ENCODE measurements around the gene NKAIN2.

The NKAIN2 gene

DNA sequence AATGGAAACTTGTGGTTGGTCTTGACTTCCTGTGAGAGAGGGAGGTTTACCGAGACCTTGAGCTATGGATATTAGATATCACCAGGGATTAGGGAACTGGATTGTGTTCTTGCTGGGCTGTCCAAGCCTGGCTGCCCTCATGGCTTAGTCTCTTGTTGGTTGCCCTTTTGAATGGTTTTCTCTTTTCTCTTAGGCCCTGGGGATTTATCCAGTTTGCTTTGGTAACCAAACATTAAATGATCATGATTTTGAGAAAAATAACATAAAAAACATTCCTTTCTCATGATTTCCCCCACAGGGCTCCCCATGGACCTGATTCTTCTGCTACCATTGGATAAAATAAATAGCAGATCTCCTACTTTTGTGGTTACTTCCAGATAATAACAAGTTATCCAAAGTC lies 852.2 kb downstream of the NKAIN2 start:
- DNase-seq (ENCODE audit: low read depth, low spot score), result no peak
- ChIA-PET POLR2A (no interaction called here), CTCF (no interaction called here)
- no peak for TF ChIP-seq CTCF (IDR thresholded peaks at IDR 0.05; ENCODE audit: insufficient read depth, low read length, missing control alignments)
- H3K4me3 ChIP-seq (ENCODE audit: low read depth, low read length), result no peak overlapping the region

- TF ChIP-seq CTCF (IDR thresholded peaks at IDR 0.05; ENCODE audit: insufficient read depth, low read length, missing control alignments), result no peak
- POLR2A ChIA-PET, result no interaction called here
- no peak for DNase-seq (ENCODE audit: low read depth, low spot score)
- CTCF ChIA-PET, result no interaction called here
- no peak overlapping the region for H3K4me3 ChIP-seq (ENCODE audit: low read depth, low read length)
Measured at GRCh38 chr6:124658053-124658452, 854.4 kb downstream of the NKAIN2 start.

DNA sequence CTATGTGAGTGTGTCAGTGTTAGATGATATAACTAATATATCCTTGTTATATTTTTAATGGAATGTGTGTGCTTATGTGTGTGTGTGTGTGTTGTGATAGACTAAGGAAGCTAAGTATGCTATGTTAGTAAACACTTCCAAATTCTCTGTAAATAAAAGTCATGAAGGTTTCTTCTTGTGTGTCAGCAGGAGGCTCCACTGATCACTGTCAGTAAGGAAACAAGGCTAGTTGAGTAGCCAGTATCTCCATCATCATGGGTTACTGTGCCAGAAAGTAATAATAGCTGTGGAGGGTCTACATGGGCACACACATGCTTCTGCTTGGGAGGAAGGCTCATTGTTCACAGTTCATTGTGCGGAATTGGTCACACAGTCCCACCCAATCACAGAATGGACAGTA lies 855.8 kb downstream of the NKAIN2 start:
- CTCF ChIA-PET, result no interaction called here
- POLR2A ChIA-PET, result no interaction called here
- H3K4me3 ChIP-seq (ENCODE audit: low read depth, low read length), result no peak overlapping the region
- TF ChIP-seq CTCF (IDR thresholded peaks at IDR 0.05; ENCODE audit: insufficient read depth, low read length, missing control alignments), result no peak
- no peak for DNase-seq (ENCODE audit: low read depth, low spot score)

DNA sequence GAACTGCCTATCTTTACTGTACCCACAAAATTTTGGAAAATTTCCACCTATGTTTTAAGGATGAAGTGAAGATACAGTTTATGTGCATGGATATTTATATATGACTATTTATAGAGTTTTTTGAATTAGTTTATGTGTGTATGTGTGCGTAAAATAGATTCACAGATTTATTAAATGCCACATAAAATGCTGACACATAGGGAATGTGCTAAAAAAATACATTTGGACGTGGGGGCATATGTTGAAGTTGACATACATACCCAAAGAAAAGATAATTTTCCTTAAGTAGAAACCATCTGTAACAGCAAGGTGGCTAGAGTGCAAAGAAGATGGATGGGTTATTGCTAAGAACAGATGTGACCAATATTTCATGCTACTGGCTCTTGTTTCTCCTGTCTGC lies 856.5 kb downstream of the NKAIN2 start:
- no peak overlapping the region for H3K4me3 ChIP-seq (ENCODE audit: low read depth, low read length)
- CTCF ChIA-PET, result no interaction called here
- no peak for TF ChIP-seq CTCF (IDR thresholded peaks at IDR 0.05; ENCODE audit: insufficient read depth, low read length, missing control alignments)
- no peak for DNase-seq (ENCODE audit: low read depth, low spot score)
- POLR2A ChIA-PET, result no interaction called here

- TF ChIP-seq CTCF (IDR thresholded peaks at IDR 0.05; ENCODE audit: insufficient read depth, low read length, missing control alignments), result no peak
- DNase-seq (ENCODE audit: low read depth, low spot score), result no peak
- ChIA-PET POLR2A (no interaction called here), CTCF (no interaction called here)
- H3K4me3 ChIP-seq (ENCODE audit: low read depth, low read length), result no peak overlapping the region
Measured at GRCh38 chr6:124661097-124661661, 857.5 kb downstream of the NKAIN2 start.

DNA sequence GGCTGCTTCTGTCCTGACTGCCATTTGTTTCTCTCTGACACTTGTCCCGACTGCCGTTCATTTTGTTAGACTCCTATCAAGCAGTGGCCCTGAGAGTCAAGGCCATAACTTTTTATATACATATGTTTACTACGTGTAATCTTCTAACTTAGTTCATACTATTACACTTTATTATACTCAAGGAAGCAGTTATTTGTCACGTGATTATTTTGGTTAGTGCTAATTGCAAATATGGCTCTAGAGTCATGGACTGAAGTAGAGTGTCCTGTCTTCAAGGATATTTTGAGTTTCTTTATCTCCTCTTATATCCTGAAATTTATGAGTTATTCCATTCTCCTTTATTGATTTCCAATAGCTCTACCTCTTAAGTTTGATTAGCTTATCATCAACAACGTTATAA lies 864.4 kb downstream of the NKAIN2 start:
- POLR2A ChIA-PET, result no interaction called here
- no peak for TF ChIP-seq CTCF (IDR thresholded peaks at IDR 0.05; ENCODE audit: insufficient read depth, low read length, missing control alignments)
- no peak overlapping the region for H3K4me3 ChIP-seq (ENCODE audit: low read depth, low read length)
- CTCF ChIA-PET, result no interaction called here
- no peak for DNase-seq (ENCODE audit: low read depth, low spot score)
